Heart right ventricle (tissue), 16 donors: Measurements from ENCODE around the gene BST2. TPM values are rescaled to one million over a fixed set of nuclear protein-coding genes. Genes with fewer than 3 reads are reported as not detected.
A peak's percentile ranks its signal among the peaks of the same experiment; 100 is the strongest.

ENCODE experiments used
- ATAC-seq, 8 donors: fragments of 200-7000 bp; cut with Tn5 transposase; one replicate each; pipeline ENCODE4 v1.9.1; 2020; ENCODE audit warnings: mild to moderate bottlenecking in 8 of 8, moderate library complexity in 8 of 8, moderate number of reproducible peaks in 1 of 8
- DNase-seq, 2 donors: peaks; one replicate each; pipeline ENCODE4 v3.0.0-alpha.2; 2020
- H3K27ac ChIP-seq, 10 donors: fragments of 200-600 bp; sonication (generic) in 2 of 10; one replicate each; pipeline versions ENCODE4 v1.5.0 to v1.8.0; 2020 to 2022; ENCODE audit warnings: mild to moderate bottlenecking in 3 of 10
- H3K27me3 ChIP-seq, 7 donors: fragments of 200-600 bp; one replicate each; pipeline ENCODE4 v1.8.0; 2021 to 2022; ENCODE audit warnings: mild to moderate bottlenecking in 2 of 7
- H3K36me3 ChIP-seq, 9 donors: fragments of 200-600 bp; sonication (generic) in 1 of 9; one replicate each; pipeline versions ENCODE4 v1.5.0 to v1.8.0; 2020 to 2022; ENCODE audit warnings: mild to moderate bottlenecking in 2 of 9
- H3K4me1 ChIP-seq, 9 donors: fragments of 200-600 bp; sonication (generic) in 1 of 9; one replicate each; pipeline versions ENCODE4 v1.5.0 to v1.8.0; 2020 to 2022; ENCODE audit warnings: mild to moderate bottlenecking in 4 of 9
- H3K4me3 ChIP-seq, 10 donors: fragments of 200-600 bp; sonication (generic) in 2 of 10; one replicate each; pipeline versions ENCODE4 v1.5.0 to v1.8.0; 2020 to 2022; ENCODE audit warnings: mild to moderate bottlenecking in 7 of 10, moderate library complexity in 2 of 10
- H3K9me3 ChIP-seq, 11 donors: fragments of 200-600 bp in 10 of 11; sonication (generic) in 2 of 11; one replicate each; pipeline versions ENCODE4 v1.5.0 to v1.8.0; 2013 to 2022; ENCODE audit warnings: mild to moderate bottlenecking in 2 of 11, control low read depth in 1 of 11, moderate library complexity in 1 of 11
- CTCF ChIP-seq, 9 donors: fragments of 200-600 bp; sonication (generic) in 2 of 9; IDR thresholded peaks; one replicate each; pipeline versions ENCODE4 v1.5.0 to v1.8.0; 2021 to 2022; ENCODE audit warnings: antibody characterized with exemption in 9 of 9, mild to moderate bottlenecking in 5 of 9, moderate library complexity in 1 of 9
- WGBS, 2 donors: extraction: QIAGEN DNeasy Blood & Tissue Kit; methylation state at CpG; one replicate each; pipeline ENCODE4 v1.1.7; 2013; ENCODE audit warnings: inconsistent platforms in 1 of 2; 5-methylcytosine and 5-hydroxymethylcytosine counted together
- intact Hi-C, 10 donors: fragments of 100-400 bp; cut with DNase I; formaldehyde crosslinking; loops; one replicate each; pipeline versions ENCODE4 v1.11.1 to v1.14.2; 2022
- polyA plus RNA-seq, 2 donors: library from polyadenylated mRNA; stranded (reverse); fragments of 200-250 nt; gene quantifications; one replicate each; pipeline ENCODE4 v1.2.3, GENCODE V29; 2013
- total RNA-seq, 10 donors: library from RNA; stranded (reverse); fragmentation: NEBNext Ultra II Directional in 3 of 10; extraction: Animal tissue kit (Norgen Biotek cat#: 25700) in 3 of 10; gene quantifications; one replicate each; pipeline versions ENCODE4 v1.2.1 to v1.2.4, GENCODE V29; 2021 to 2023
- donor health status: Arrhythmogenic right ventricular cardiomyopathy.
- donor health status: ischemic (EF 13 %, LVEDD 7.1; RV severe dilation, severe dysfunction).
- donor health status: healthy with polysubstance abuse.
- donor health status: DM: no; HTN: yes; CAD: no.
- donor health status: DM: no; HTN: no; CAD: no.
- donor health status: ischemic (EF 25% LVEDD 6.9; RV normal size, moderate dysfunction).
- donor health status: ischemic (EF 25% LVEDD 5.7; RV mildly dilated, moderate dysfunction).
- donor health status: healthy.
- donor health status: DM: yes; HTN: yes; CAD: no.
- donor health status: Ischemic cardiomyopathy.
- donor health status: ischemic (EF 35%, LVEDD 5.7; RV mildly dilated, moderate dysfunction).
- donor health status: nonischemic (EF 11% LVEDD 7.7; RV severe dilation, severe dysfunction).
- donor health status: DM: yes; HTN: yes; CAD: no.
- donor health status: PGD.
- donor health status: ischemic (EF 29% LVEDD 5.4; RV normal size, mild dysfunction).
- donor health status: nonischemic (EF 23%, LVEDD 6.1; RV moderate dilation, normal function).

BST2 gene
- total and polyA plus RNA-seq, 12 donors, result 22.7 to 75.4 (median 37.7) TPM

GRCh38 chr19:17411801-17412200 lies 6.4 kb upstream of the BST2 start:
- Histone ChIP-seq H3K4me3 (no peak overlapping the region), H3K36me3 (peaks cover 0 to 43% (median 0%) of the 10 kb centered on the region in 9 donors), H3K27me3 (no peaks in the 10 kb centered on the region), H3K9me3 (no peaks in the 10 kb centered on the region), H3K4me1 (peaks cover 0 to 39% (median 11%) of the 10 kb centered on the region in 9 donors), H3K27ac (peak overlapping the region in 4 of 10 donors; percentile 39 to 77 (median 68))
- peak in 1 of 8 donors; percentile 50 for ATAC-seq
- WGBS, 2 donors, result 78 to 81% methylated on average over 11 of the region's 11 CpGs
- no peak for TF ChIP-seq CTCF (IDR thresholded peaks at IDR 0.05)
- DNase-seq, result no peak
- intact Hi-C loops, result no loop called here

GRCh38 chr19:17409990-17410389 lies 4.6 kb upstream of the BST2 start:
- ATAC-seq, result no peak
- H3K4me1 ChIP-seq, result peaks cover 0 to 54% (median 22%) of the 10 kb centered on the region in 9 donors

GRCh38 chr19:17406887-17407196 lies 1.4 kb upstream of the BST2 start:
- peaks cover 0 to 6% (median 0%) of the 10 kb centered on the region in 7 donors for H3K27me3 ChIP-seq
- peak overlapping the region; percentile 72 to 95 (median 84) for H3K27ac ChIP-seq
- peaks cover 0 to 48% (median 22%) of the 10 kb centered on the region in 9 donors for H3K4me1 ChIP-seq
- WGBS, 2 donors, result 43 to 55% methylated on average over 2 of the region's 2 CpGs
- TF ChIP-seq CTCF (IDR thresholded peaks at IDR 0.05), result no peak
- intact Hi-C loops, result no loop called here
- ATAC-seq (no peak), DNase-seq (no peak)
- H3K9me3 ChIP-seq, result no peaks in the 10 kb centered on the region
- peak overlapping the region in 9 of 10 donors; percentile 41 to 84 (median 64) for H3K4me3 ChIP-seq
- H3K36me3 ChIP-seq, result peaks cover 0 to 21% (median 0%) of the 10 kb centered on the region in 9 donors

More at GRCh38 chr19:17409990-17410389, 4.6 kb upstream of the BST2 start:
- H3K27me3 ChIP-seq, result no peaks in the 10 kb centered on the region
- TF ChIP-seq CTCF (IDR thresholded peaks at IDR 0.05), result no peak
- no peak for DNase-seq
- no peak overlapping the region for H3K4me3 ChIP-seq
- no peak overlapping the region for H3K27ac ChIP-seq
- H3K9me3 ChIP-seq, result no peaks in the 10 kb centered on the region
- WGBS, 2 donors, result 92 to 98% methylated on average over 9 of the region's 9 CpGs
- peaks cover 0 to 32% (median 0%) of the 10 kb centered on the region in 9 donors for H3K36me3 ChIP-seq
- intact Hi-C loops, result no loop called here

GRCh38 chr19:17406046-17406886 lies 836 bp upstream of the BST2 start:
- DNase-seq (no peak), ATAC-seq (peak in 4 of 8 donors; percentile 7 to 34 (median 10))
- Histone ChIP-seq H3K27me3 (peaks cover 0 to 6% (median 0%) of the 10 kb centered on the region in 7 donors), H3K9me3 (no peaks in the 10 kb centered on the region), H3K4me3 (peak overlapping the region; percentile 10 to 84 (median 64)), H3K4me1 (peaks cover 0 to 48% (median 25%) of the 10 kb centered on the region in 9 donors), H3K27ac (peak overlapping the region; percentile 72 to 95 (median 84)), H3K36me3 (peaks cover 0 to 20% (median 0%) of the 10 kb centered on the region in 9 donors)
- intact Hi-C loops, result no loop called here
- TF ChIP-seq CTCF (IDR thresholded peaks at IDR 0.05), result no peak
- 66 to 78% methylated on average over 10 of the region's 10 CpGs for WGBS, 2 donors
